ENCODE data around the gene TP73.
"Not testable (repeated sequence)": the region's sequence is repeated elsewhere in the genome, so short reads cannot be mapped to it uniquely, and the experiment has no call there.

DNA sequence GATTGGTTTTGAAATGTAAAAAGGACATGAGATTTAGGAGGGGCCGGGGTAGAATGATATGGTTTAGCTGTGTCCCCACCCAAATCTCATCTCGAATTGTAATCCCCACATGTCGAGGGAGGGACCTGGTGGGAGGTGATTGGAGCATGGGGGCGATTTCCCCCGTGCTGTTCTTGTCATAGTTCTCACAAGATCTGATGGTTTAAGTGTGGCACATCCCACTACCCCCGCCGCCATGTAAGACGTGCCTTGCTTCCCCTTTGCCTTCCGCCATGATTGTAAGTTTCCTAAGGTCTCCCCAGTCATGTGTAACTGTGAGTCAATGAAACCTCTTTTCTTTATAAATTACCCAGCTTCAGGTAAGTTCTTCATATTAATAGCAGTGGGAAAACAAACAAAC is 30.2 kb upstream of the TP73 start:
- TF ChIP-seq, protein P1, sequence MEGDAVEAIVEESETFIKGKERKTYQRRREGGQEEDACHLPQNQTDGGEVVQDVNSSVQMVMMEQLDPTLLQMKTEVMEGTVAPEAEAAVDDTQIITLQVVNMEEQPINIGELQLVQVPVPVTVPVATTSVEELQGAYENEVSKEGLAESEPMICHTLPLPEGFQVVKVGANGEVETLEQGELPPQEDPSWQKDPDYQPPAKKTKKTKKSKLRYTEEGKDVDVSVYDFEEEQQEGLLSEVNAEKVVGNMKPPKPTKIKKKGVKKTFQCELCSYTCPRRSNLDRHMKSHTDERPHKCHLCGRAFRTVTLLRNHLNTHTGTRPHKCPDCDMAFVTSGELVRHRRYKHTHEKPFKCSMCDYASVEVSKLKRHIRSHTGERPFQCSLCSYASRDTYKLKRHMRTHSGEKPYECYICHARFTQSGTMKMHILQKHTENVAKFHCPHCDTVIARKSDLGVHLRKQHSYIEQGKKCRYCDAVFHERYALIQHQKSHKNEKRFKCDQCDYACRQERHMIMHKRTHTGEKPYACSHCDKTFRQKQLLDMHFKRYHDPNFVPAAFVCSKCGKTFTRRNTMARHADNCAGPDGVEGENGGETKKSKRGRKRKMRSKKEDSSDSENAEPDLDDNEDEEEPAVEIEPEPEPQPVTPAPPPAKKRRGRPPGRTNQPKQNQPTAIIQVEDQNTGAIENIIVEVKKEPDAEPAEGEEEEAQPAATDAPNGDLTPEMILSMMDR (IDR thresholded peaks at IDR 0.05; ENCODE audit: low read depth, low read length, poor library complexity, severe bottlenecking): not testable (repeated sequence)
- not testable (repeated sequence) for TF ChIP-seq EZH2phosphoT487 (IDR thresholded peaks at IDR 0.05; ENCODE audit: borderline replicate concordance, low read length)

Measured in DOHH2 (cell line).